GM12891 (cell line): ENCODE results near the gene GAB1.

Experiments used
- PAX5 ChIP-seq: IDR thresholded peaks from 2 replicates; pipeline ENCODE4 v1.6.1; 2011; ENCODE audit warnings: low read length, moderate library complexity, mild to moderate bottlenecking; ENCODE audit not compliant: insufficient read depth, severe bottlenecking
- POLR2A ChIP-seq: IDR thresholded peaks from 2 replicates; pipeline ENCODE4 v1.6.1; 2011; ENCODE audit warnings: low read depth, low read length, control low read depth
- POLR2AphosphoS5 ChIP-seq: IDR thresholded peaks from 2 replicates; pipeline ENCODE4 v1.6.1; 2011; ENCODE audit warnings: low read depth, low read length, control low read depth
- POU2F2 ChIP-seq: IDR thresholded peaks from 2 replicates; pipeline ENCODE4 v1.6.1; 2011; ENCODE audit warnings: low read depth, mild to moderate bottlenecking, control low read depth, low read length, moderate library complexity
- SPI1 ChIP-seq: IDR thresholded peaks from 2 replicates; pipeline ENCODE4 v1.6.1; 2011; ENCODE audit warnings: low read depth, low read length, control low read depth
- TAF1 ChIP-seq: IDR thresholded peaks from 2 replicates; pipeline ENCODE4 v1.6.1; 2011; ENCODE audit warnings: low read depth, low read length, control low read depth

DNA sequence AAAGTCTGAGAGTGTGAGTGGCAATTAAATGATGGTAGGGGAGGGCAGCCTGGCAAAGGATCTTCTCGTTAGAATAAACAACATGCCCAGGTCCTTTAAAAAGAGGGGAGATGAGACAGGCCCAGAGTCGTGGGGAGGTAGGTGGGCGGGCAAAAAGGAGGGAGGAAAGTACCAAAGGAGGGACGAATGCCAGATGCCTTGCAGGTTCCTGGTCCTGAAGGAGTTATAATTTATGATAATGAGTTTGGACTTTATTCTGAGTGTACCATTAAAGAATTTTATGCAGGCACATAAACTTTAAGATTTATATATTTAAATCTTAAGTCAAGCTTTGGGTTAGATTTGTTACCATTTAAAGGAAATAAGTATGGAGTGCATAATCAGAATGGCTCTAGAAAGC is 114.5 kb downstream of the GAB1 start:
- TF ChIP-seq POLR2A: no peak
- no peak for TF ChIP-seq TAF1
- no peak for TF ChIP-seq POLR2AphosphoS5
- no peak for TF ChIP-seq SPI1
- TF ChIP-seq PAX5: no peak
- TF ChIP-seq POU2F2: no peak
